Ovary (tissue), 3 donors: Measurements from ENCODE around the gene SCAMP2.

Experiments
- EP300 ChIP-seq: sonication (generic); formaldehyde crosslinking; IDR thresholded peaks from one replicate; pipeline ENCODE4 v1.6.1; 2017; ENCODE audit warnings: antibody characterized with exemption
- POLR2A ChIP-seq: fragments of 450-650 bp; IDR thresholded peaks from one replicate; pipeline ENCODE4 v1.6.1; 2017; ENCODE audit warnings: antibody characterized with exemption, mild to moderate bottlenecking, moderate library complexity
- TF ChIP-seq, protein P1 (sequence below), 3 donors: fragments of 450-650 bp in 2 of 3; fragments of 200-600 bp in 1 of 3; IDR thresholded peaks; one replicate each; pipeline versions ENCODE4 v1.5.1 to v1.8.0; 2016 to 2022; ENCODE audit warnings: antibody characterized with exemption in 3 of 3, mild to moderate bottlenecking in 1 of 3
- donor health status: DM: no; HTN: no; CAD: no.

DNA sequence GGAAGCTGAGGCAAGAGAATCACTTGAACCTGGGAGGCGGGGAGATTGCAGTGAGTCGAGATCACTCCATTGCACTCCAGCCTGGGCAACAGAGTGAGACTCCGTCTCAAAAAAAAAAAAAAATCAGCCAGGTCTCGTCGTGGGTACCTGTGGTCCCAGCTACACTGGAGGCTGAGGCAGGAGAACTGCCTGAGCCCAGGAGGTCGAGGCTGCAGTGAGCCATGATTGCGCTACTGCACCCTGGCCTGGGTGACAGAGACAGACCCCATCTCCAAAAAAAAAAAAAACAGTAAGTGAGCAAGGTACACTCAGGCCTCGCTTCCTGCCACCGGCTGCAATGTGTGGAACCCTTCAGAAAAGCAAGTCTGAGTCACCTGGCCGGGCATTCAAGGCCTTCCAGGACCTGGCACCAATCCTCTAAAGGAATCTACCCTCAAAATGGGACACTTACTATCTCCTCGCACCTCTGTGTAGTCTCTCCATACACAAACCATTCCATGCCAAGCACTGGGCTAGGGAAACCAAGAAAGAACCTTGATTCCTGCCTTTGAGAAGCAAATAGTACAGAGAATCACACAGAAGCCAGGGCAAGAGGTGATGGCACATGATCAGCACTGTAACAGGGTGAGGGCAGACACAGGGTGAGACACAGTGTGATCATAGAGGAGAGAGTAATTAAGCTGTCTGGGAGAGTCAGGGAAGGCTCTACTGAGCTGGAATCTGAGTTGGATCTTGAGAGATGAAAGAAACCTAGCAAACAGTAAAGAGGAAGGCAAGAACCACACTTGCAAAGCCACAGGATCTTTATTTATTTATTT lies 9.7 kb downstream of the SCAMP2 start:
- TF ChIP-seq EP300 = no peak
- TF ChIP-seq, protein P1, sequence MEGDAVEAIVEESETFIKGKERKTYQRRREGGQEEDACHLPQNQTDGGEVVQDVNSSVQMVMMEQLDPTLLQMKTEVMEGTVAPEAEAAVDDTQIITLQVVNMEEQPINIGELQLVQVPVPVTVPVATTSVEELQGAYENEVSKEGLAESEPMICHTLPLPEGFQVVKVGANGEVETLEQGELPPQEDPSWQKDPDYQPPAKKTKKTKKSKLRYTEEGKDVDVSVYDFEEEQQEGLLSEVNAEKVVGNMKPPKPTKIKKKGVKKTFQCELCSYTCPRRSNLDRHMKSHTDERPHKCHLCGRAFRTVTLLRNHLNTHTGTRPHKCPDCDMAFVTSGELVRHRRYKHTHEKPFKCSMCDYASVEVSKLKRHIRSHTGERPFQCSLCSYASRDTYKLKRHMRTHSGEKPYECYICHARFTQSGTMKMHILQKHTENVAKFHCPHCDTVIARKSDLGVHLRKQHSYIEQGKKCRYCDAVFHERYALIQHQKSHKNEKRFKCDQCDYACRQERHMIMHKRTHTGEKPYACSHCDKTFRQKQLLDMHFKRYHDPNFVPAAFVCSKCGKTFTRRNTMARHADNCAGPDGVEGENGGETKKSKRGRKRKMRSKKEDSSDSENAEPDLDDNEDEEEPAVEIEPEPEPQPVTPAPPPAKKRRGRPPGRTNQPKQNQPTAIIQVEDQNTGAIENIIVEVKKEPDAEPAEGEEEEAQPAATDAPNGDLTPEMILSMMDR (IDR thresholded peaks at IDR 0.05) = no peak
- no peak for TF ChIP-seq POLR2A
